Measurements from ENCODE around the gene LRP1B.

- TF ChIP-seq CTCF (IDR thresholded peaks at IDR 0.05) (no peak), RAD21 (conservative IDR thresholded peaks at IDR 0.05 in 1 of 2, IDR thresholded peaks at IDR 0.05 in 1 of 2) (no peak), CEBPB (IDR thresholded peaks at IDR 0.05) (no peak), ELK1 (IDR thresholded peaks at IDR 0.05; ENCODE audit: low read depth, low read length) (no peak)
These were observed 48.9 kb upstream of the LRP1B start for GRCh38 chr2:142179686-142180085.

Measured in A549 (cell line).